ENCODE results near the gene PLA2R1.

GRCh38 chr2:160110674-160111239 lies 48.3 kb upstream of the PLA2R1 start:
- TF ChIP-seq CTCF (tag by site-specific recombination; IDR thresholded peaks at IDR 0.05), result no peak
- TF ChIP-seq ZNF324 (tag by site-specific recombination; IDR thresholded peaks at IDR 0.05), result no peak
- TF ChIP-seq ZFP41 (tag by site-specific recombination; IDR thresholded peaks at IDR 0.05; ENCODE audit: borderline replicate concordance), result no peak
- no peak for TF ChIP-seq ZNF629 (tag by site-specific recombination; IDR thresholded peaks at IDR 0.05)
- TF ChIP-seq ZNF792 (tag by site-specific recombination; IDR thresholded peaks at IDR 0.05), result no peak
- TF ChIP-seq, protein P1, sequence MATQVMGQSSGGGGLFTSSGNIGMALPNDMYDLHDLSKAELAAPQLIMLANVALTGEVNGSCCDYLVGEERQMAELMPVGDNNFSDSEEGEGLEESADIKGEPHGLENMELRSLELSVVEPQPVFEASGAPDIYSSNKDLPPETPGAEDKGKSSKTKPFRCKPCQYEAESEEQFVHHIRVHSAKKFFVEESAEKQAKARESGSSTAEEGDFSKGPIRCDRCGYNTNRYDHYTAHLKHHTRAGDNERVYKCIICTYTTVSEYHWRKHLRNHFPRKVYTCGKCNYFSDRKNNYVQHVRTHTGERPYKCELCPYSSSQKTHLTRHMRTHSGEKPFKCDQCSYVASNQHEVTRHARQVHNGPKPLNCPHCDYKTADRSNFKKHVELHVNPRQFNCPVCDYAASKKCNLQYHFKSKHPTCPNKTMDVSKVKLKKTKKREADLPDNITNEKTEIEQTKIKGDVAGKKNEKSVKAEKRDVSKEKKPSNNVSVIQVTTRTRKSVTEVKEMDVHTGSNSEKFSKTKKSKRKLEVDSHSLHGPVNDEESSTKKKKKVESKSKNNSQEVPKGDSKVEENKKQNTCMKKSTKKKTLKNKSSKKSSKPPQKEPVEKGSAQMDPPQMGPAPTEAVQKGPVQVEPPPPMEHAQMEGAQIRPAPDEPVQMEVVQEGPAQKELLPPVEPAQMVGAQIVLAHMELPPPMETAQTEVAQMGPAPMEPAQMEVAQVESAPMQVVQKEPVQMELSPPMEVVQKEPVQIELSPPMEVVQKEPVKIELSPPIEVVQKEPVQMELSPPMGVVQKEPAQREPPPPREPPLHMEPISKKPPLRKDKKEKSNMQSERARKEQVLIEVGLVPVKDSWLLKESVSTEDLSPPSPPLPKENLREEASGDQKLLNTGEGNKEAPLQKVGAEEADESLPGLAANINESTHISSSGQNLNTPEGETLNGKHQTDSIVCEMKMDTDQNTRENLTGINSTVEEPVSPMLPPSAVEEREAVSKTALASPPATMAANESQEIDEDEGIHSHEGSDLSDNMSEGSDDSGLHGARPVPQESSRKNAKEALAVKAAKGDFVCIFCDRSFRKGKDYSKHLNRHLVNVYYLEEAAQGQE (tag by site-specific recombination; IDR thresholded peaks at IDR 0.05), result no peak
- no peak for TF ChIP-seq ZNF549 (tag by site-specific recombination; IDR thresholded peaks at IDR 0.05)
